ENCODE data around the gene SETD3. TPM values are rescaled to one million over a fixed set of nuclear protein-coding genes. Genes with fewer than 3 reads are reported as not detected.

The SETD3 gene
- total RNA-seq, 2 donors from 2014 or later, result 34.6 to 39.4 TPM

GRCh38 chr14:99377951-99378350, 102.7 kb downstream of the SETD3 start:
- H3K27ac ChIP-seq, result no peak overlapping the region
- intact Hi-C loops (cut with DNase I), result no loop called here
- TF ChIP-seq POLR2A (IDR thresholded peaks at IDR 0.05), result no peak
- no peak for TF ChIP-seq CTCF (IDR thresholded peaks at IDR 0.05)

DNA sequence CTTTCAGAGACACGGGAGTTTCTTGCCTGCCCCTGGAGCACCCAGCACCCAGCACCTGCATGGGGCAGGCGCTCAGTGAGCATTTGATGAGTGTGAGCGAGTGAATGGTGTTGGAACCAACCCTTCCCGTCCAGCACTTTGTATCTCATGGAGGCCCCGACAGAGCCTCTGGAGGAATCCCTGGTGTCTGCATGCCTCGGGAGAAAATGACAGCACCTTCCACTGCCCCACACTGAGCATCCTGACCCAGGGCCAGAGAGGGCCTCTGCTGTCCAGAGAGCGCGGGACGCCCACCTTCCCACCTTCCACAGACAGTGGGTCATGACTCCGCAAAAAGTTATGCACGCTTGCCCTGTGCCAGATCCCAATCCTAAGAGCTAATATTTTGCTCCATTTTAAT, 105.7 kb downstream of the SETD3 start:
- Histone ChIP-seq H3K27ac (no peak overlapping the region), H3K9me3 (no peaks in the 10 kb centered on the region), H3K27me3 (no peaks in the 10 kb centered on the region), H3K36me3 (replicated peaks in 1 of 2; ENCODE audit: insufficient read depth in 1 of 2, low read depth in 2 of 2) (no peaks in the 10 kb centered on the region), H3K4me3 (no peak overlapping the region), H3K4me1 (no peaks in the 10 kb centered on the region)
- ATAC-seq, result no peak
- TF ChIP-seq POLR2A (IDR thresholded peaks at IDR 0.05), result no peak
- TF ChIP-seq CTCF (IDR thresholded peaks at IDR 0.05), result no peak
- 81 to 86% methylated on average over 11 of the region's 11 CpGs for WGBS, 2 donors
- intact Hi-C loops (cut with DNase I), result no loop called here
- no peak for DNase-seq

More at GRCh38 chr14:99377951-99378350, 102.7 kb downstream of the SETD3 start:
- 82 to 88% methylated on average over 9 of the region's 9 CpGs for WGBS, 2 donors
- no peaks in the 10 kb centered on the region for H3K36me3 ChIP-seq (replicated peaks in 1 of 2; ENCODE audit: insufficient read depth in 1 of 2, low read depth in 2 of 2)
- no peak overlapping the region for H3K4me3 ChIP-seq
- H3K4me1 ChIP-seq, result no peaks in the 10 kb centered on the region
- H3K27me3 ChIP-seq, result no peaks in the 10 kb centered on the region
- ATAC-seq, result no peak
- H3K9me3 ChIP-seq, result no peaks in the 10 kb centered on the region
- no peak for DNase-seq

- ATAC-seq (no peak), DNase-seq (no peak)
- no peak overlapping the region for H3K4me3 ChIP-seq
- 83 to 90% methylated on average over 4 to 16 of the region's 16 CpGs for WGBS, 2 donors
- intact Hi-C loops (cut with DNase I), result no loop called here
- no peak overlapping the region for H3K27ac ChIP-seq
- H3K4me1 ChIP-seq, result no peaks in the 10 kb centered on the region
- TF ChIP-seq CTCF (IDR thresholded peaks at IDR 0.05) (no peak), POLR2A (IDR thresholded peaks at IDR 0.05) (no peak)
- H3K9me3 ChIP-seq, result no peaks in the 10 kb centered on the region
- no peaks in the 10 kb centered on the region for H3K27me3 ChIP-seq
- no peaks in the 10 kb centered on the region for H3K36me3 ChIP-seq (replicated peaks in 1 of 2; ENCODE audit: insufficient read depth in 1 of 2, low read depth in 2 of 2)
Observed at GRCh38 chr14:99363616-99364290, 116.9 kb downstream of the SETD3 start.

DNA sequence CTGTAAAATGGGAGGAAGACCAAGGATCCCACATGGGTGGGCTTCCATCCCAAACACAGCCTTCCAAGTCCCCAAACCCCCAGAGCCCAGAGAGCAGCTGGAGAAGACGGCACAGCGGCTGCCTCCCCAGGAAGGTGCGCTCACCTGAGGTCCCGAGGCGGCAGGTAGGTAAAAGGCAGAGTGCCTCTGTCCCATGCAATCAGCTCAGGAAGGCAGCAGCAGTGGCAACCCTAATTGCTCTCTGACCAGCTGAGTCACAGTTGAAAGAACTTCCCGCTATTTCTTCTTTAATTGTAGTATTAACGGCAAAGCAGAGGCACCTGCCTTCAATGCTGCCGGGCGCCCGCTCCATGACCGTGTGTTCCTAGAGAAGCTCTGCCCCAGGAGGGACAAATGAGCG, 117.6 kb downstream of the SETD3 start:
- Histone ChIP-seq H3K27ac (no peak overlapping the region), H3K4me1 (no peaks in the 10 kb centered on the region), H3K36me3 (replicated peaks in 1 of 2; ENCODE audit: insufficient read depth in 1 of 2, low read depth in 2 of 2) (no peaks in the 10 kb centered on the region), H3K4me3 (no peak overlapping the region), H3K27me3 (no peaks in the 10 kb centered on the region), H3K9me3 (no peaks in the 10 kb centered on the region)
- DNase-seq (no peak), ATAC-seq (no peak)
- TF ChIP-seq CTCF (IDR thresholded peaks at IDR 0.05) (no peak), POLR2A (IDR thresholded peaks at IDR 0.05) (no peak)
- intact Hi-C loops (cut with DNase I), result no loop called here
- WGBS, 2 donors, result 83 to 92% methylated on average over 8 to 12 of the region's 12 CpGs

DNA sequence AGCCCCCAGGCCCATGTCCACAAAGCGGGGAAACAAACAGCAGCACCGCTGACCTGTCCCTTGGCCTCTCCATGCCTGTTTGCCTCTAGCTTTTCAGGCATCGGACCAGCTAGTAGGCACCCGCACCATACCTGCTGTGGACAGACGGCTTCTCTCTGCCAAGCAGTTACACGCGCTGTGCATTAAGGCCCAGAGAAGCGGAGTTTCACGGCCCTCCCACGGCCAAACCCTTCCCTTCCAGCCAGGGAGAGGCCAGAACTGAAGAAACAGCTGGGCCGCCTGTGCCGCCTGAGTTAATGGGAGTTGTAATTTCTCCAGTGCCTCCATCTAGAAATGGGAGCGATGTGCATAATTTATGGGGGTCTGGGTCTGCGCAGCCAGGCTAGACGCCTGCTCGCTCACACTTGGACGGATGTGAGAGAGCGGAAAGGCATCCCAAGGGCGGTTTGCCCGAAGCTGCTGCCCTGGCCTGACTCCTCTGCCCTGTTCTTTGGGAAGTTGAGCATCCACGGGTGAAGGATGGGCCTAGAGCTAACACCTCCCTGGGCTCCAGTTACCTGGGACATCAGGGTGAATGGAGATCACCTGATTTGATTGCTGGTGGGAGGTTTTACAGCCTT, 119.0 kb downstream of the SETD3 start:
- Histone ChIP-seq H3K27me3 (no peaks in the 10 kb centered on the region), H3K4me3 (no peak overlapping the region), H3K36me3 (replicated peaks in 1 of 2; ENCODE audit: insufficient read depth in 1 of 2, low read depth in 2 of 2) (no peaks in the 10 kb centered on the region), H3K27ac (no peak overlapping the region), H3K9me3 (no peaks in the 10 kb centered on the region), H3K4me1 (no peaks in the 10 kb centered on the region)
- intact Hi-C loops (cut with DNase I), result no loop called here
- 88 to 93% methylated on average over 16 to 21 of the region's 21 CpGs for WGBS, 2 donors
- no peak for TF ChIP-seq POLR2A (IDR thresholded peaks at IDR 0.05)
- TF ChIP-seq CTCF (IDR thresholded peaks at IDR 0.05), result no peak
- ATAC-seq (no peak), DNase-seq (no peak)
